ENCODE results near the gene SLC20A1. TPM values are rescaled to one million over a fixed set of nuclear protein-coding genes. Genes with fewer than 3 reads are reported as not detected.

The SLC20A1 gene
- total RNA-seq, 1 experiment from 2014 or later = 154 TPM

GRCh38 chr2:112626604-112627059 lies 19.1 kb upstream of the SLC20A1 start:
- POLR2A ChIA-PET = interaction anchor here (1.2 to 11.6 kb wide), 4 partner anchors 10 to 99 kb away, joined by 3 to 86 read pairs (median 13); partner anchors contain the start of gene SLC20A1
- DNase-seq (ENCODE audit: low read depth, low spot score) (no peak), ATAC-seq (peak; percentile 75)
- BruUV-seq (replicated peaks) = no TSS peak
- Histone ChIP-seq H3K36me3 (ENCODE audit: control insufficient read depth in 1 of 2, insufficient read depth in 2 of 2, low read length in 2 of 2) (no peaks in the 10 kb centered on the region), H3K27me3 (ENCODE audit: insufficient read depth, low read length) (no peaks in the 10 kb centered on the region), H3K9ac (ENCODE audit: low read length) (peak overlapping the region; percentile 48), H4K20me1 (ENCODE audit: insufficient read depth) (no peaks in the 10 kb centered on the region), H3K9me3 (ENCODE audit: control insufficient read depth in 1 of 2, insufficient read depth in 1 of 2, low read depth in 1 of 2, low read length in 2 of 2) (no peaks in the 10 kb centered on the region), H3K27ac (ENCODE audit: low read depth, low read length) (peak overlapping the region; percentile 49), H3K4me3 (replicated peaks in 1 of 2; ENCODE audit: low read depth in 1 of 2, low read length in 2 of 2) (peak overlapping the region in 1 of 2 experiments; percentile 38; a peak in 3 of 4 replicates), H2AFZ (ENCODE audit: low read depth, low read length, poor library complexity, severe bottlenecking) (peak overlapping the region; percentile 44), H3K4me1 (ENCODE audit: control insufficient read depth in 1 of 2, insufficient read depth in 2 of 2, low read length in 2 of 2) (peaks cover 56 to 100% of the 10 kb centered on the region in 2 experiments), H3K4me2 (ENCODE audit: low read length) (peak overlapping the region; percentile 72), H3K79me2 (ENCODE audit: insufficient read depth, low read length) (no peaks in the 10 kb centered on the region), H3K9me2 (ENCODE audit: insufficient read depth) (no peaks in the 10 kb centered on the region)
- TF ChIP-seq SP1 (IDR thresholded peaks at IDR 0.05; ENCODE audit: low read depth) (no peak), YY1 (IDR thresholded peaks at IDR 0.05; ENCODE audit: extremely low read depth, insufficient replicate concordance, low read depth, low read length) (peak; percentile 80), CTCF (IDR thresholded peaks at IDR 0.05 in 2 of 3, conservative IDR thresholded peaks at IDR 0.05 in 1 of 3; ENCODE audit: borderline replicate concordance in 1 of 3, insufficient read depth in 1 of 3, low read depth in 2 of 3, low read length in 2 of 3) (peak; percentile 91 to 96 (median 95)), RAD21 (IDR thresholded peaks at IDR 0.05; ENCODE audit: low read depth) (peak; percentile 97)
- RAD21 ChIA-PET (ENCODE audit: low non-redundant PET in 1 of 2, low total read pairs in 2 of 2, uncharacterized antibody in 2 of 2, unreplicated experiment in 2 of 2) = interaction anchor here (0.6 to 4.8 kb wide), 7 partner anchors 18 to 112 kb away, joined by 3 to 35 read pairs (median 4); no protein-coding TSS in a partner anchor
- CTCF ChIA-PET = interaction anchor here (0.6 to 6.8 kb wide), 13 partner anchors 9 to 739 kb away, joined by 3 to 100 read pairs (median 4); partner anchors contain the start of gene SLC20A1
- intact Hi-C loops (cut with micrococcal nuclease) = loop anchor here (1.0 kb wide), 3 partner anchors 19 to 100 kb away; partner anchors contain the start of gene SLC20A1
